HG03460 (cell line): ENCODE measurements around the gene ANXA7.

Source experiments
- ATAC-seq: cut with Tn5 transposase; IDR thresholded peaks from one replicate; pipeline ENCODE4 v1.9.1; 2021; ENCODE audit not compliant: unreplicated experiment

The ANXA7 gene

GRCh38 chr10:73413528-73414229 lies at the start of gene ANXA7:
Gene ANXA7, minus strand, starts transcription at chr10:73414058. Its CDS starts 13,202 bp downstream, at chr10:73400856.
- ATAC-seq = peak; percentile 88

GRCh38 chr10:73460897-73461296 lies 47.0 kb upstream of the ANXA7 start:
- ATAC-seq = no peak

GRCh38 chr10:73459683-73460314 lies 45.9 kb upstream of the ANXA7 start:
- ATAC-seq = no peak

GRCh38 chr10:73456187-73456890 lies 42.5 kb upstream of the ANXA7 start:
- no peak for ATAC-seq

- no peak for ATAC-seq
These were observed 35.3 kb upstream of the ANXA7 start for GRCh38 chr10:73449113-73449512.

- no peak for ATAC-seq
These were observed 34.5 kb upstream of the ANXA7 start for GRCh38 chr10:73448384-73448783.

- ATAC-seq = no peak
These were observed 33.1 kb upstream of the ANXA7 start for GRCh38 chr10:73446926-73447325.

GRCh38 chr10:73444457-73444856 lies 30.6 kb upstream of the ANXA7 start:
- no peak for ATAC-seq

- ATAC-seq = no peak
These were observed 25.9 kb upstream of the ANXA7 start for GRCh38 chr10:73439605-73440312.

GRCh38 chr10:73439055-73439454 lies 25.2 kb upstream of the ANXA7 start:
- no peak for ATAC-seq

- ATAC-seq = no peak
These were observed 19.6 kb upstream of the ANXA7 start, which contains the start of gene MSS51 for GRCh38 chr10:73433538-73433867. Gene MSS51, minus strand, starts transcription at chr10:73433561. Its CDS starts 5,277 bp downstream, at chr10:73428284.

GRCh38 chr10:73432646-73433537 lies 19.0 kb upstream of the ANXA7 start:
- ATAC-seq = no peak

GRCh38 chr10:73426318-73426717 lies 12.5 kb upstream of the ANXA7 start:
- no peak for ATAC-seq

- no peak for ATAC-seq
These were observed 10.6 kb upstream of the ANXA7 start for GRCh38 chr10:73424478-73424877.

GRCh38 chr10:73423309-73423708 lies 9.5 kb upstream of the ANXA7 start:
- no peak for ATAC-seq

GRCh38 chr10:73416571-73416970 lies 2.7 kb upstream of the ANXA7 start:
- ATAC-seq = no peak

- peak; percentile 26 for ATAC-seq
These were observed 530 bp upstream of the ANXA7 start for GRCh38 chr10:73414230-73414945.

- peak; percentile 28 for ATAC-seq
These were observed 740 bp downstream of the ANXA7 start for GRCh38 chr10:73413108-73413527.

- ATAC-seq = no peak
These were observed 3.0 kb downstream of the ANXA7 start for GRCh38 chr10:73410897-73411296.
